Coronary artery (tissue), 2 donors: ENCODE measurements around the gene KRTAP12-1.

ENCODE experiments used
- DNase-seq: peaks from one replicate; pipeline ENCODE4 v3.0.0-alpha.2; 2017; ENCODE audit warnings: low spot score
- H3K27ac ChIP-seq, 2 donors: fragments of 200-600 bp; sonication (generic); one replicate each; pipeline ENCODE4 v1.5.1; 2016 to 2019
- H3K4me3 ChIP-seq: fragments of 200-600 bp; sonication (generic); 2 replicates; pipeline ENCODE4 v1.5.1; 2016; ENCODE audit warnings: mild to moderate bottlenecking, moderate library complexity
- CTCF ChIP-seq: fragments of 200-600 bp; sonication (generic); IDR thresholded peaks from one replicate; pipeline ENCODE4 v1.5.1; 2019; ENCODE audit warnings: antibody characterized with exemption

Gene KRTAP12-1

GRCh38 chr21:44706706-44707581, 25.0 kb upstream of the KRTAP12-1 start:
- Histone ChIP-seq H3K4me3 (no peak overlapping the region), H3K27ac (no peak overlapping the region)
- DNase-seq = peak; percentile 61
- TF ChIP-seq CTCF = no peak

GRCh38 chr21:44706026-44706705, 24.2 kb upstream of the KRTAP12-1 start:
- H3K4me3 ChIP-seq = no peak overlapping the region
- no peak for TF ChIP-seq CTCF
- peak; percentile 46 for DNase-seq

GRCh38 chr21:44704636-44705001, 22.7 kb upstream of the KRTAP12-1 start:
- no peak overlapping the region for H3K4me3 ChIP-seq
- peak; percentile 62 for DNase-seq

More at GRCh38 chr21:44706026-44706705, 24.2 kb upstream of the KRTAP12-1 start:
- H3K27ac ChIP-seq = no peak overlapping the region

GRCh38 chr21:44703731-44704635, 22.0 kb upstream of the KRTAP12-1 start:
- no peak for TF ChIP-seq CTCF
- no peak overlapping the region for H3K27ac ChIP-seq
- H3K4me3 ChIP-seq = no peak overlapping the region
- peak; percentile 65 for DNase-seq

More at GRCh38 chr21:44704636-44705001, 22.7 kb upstream of the KRTAP12-1 start:
- H3K27ac ChIP-seq = no peak overlapping the region
- no peak for TF ChIP-seq CTCF

GRCh38 chr21:44702973-44703730, 21.2 kb upstream of the KRTAP12-1 start:
- no peak for TF ChIP-seq CTCF
- peak; percentile 55 for DNase-seq
- H3K4me3 ChIP-seq = no peak overlapping the region
- H3K27ac ChIP-seq = no peak overlapping the region
